Activated CD4-positive, alpha-beta T cell treated with anti-CD3 and anti-CD28 coated beads for 4 hours (primary cell): Measurements from ENCODE around the gene PC.

Experiments
- DNase-seq, 2 donors: peaks; one replicate each; pipeline ENCODE4 v3.0.0-alpha.2; 2020

Gene PC

GRCh38 chr11:66853242-66854229 is 104.6 kb downstream of the PC start:
- DNase-seq, result no peak

GRCh38 chr11:66852466-66853241 is 105.5 kb downstream of the PC start:
- DNase-seq, result no peak

GRCh38 chr11:66851698-66852465 is 106.3 kb downstream of the PC start:
- DNase-seq, result no peak

- no peak for DNase-seq
Measured at GRCh38 chr11:66851239-66851596, 107.0 kb downstream of the PC start.

- DNase-seq, result no peak
Measured at GRCh38 chr11:66850588-66851238, 107.5 kb downstream of the PC start.

GRCh38 chr11:66850235-66850587 is 108.0 kb downstream of the PC start:
- DNase-seq, result no peak

- DNase-seq, result no peak
Measured at GRCh38 chr11:66849501-66850234, 108.5 kb downstream of the PC start.

GRCh38 chr11:66848671-66849500 is 109.3 kb downstream of the PC start:
- DNase-seq, result no peak

- DNase-seq, result no peak
Measured at GRCh38 chr11:66847461-66848232, 110.5 kb downstream of the PC start.

- DNase-seq, result no peak
Measured at GRCh38 chr11:66846671-66847091, 111.5 kb downstream of the PC start.

GRCh38 chr11:66845876-66846212 is 112.3 kb downstream of the PC start:
- DNase-seq, result no peak

GRCh38 chr11:66845143-66845875 is 112.9 kb downstream of the PC start:
- no peak for DNase-seq

- no peak for DNase-seq
Measured at GRCh38 chr11:66844496-66845142, 113.6 kb downstream of the PC start.

GRCh38 chr11:66843776-66844495 is 114.2 kb downstream of the PC start:
- no peak for DNase-seq

GRCh38 chr11:66842896-66843775 is 115.0 kb downstream of the PC start, which contains the start of gene RCE1:
TSS of gene RCE1 (plus strand) at chr11:66843441. CDS start at chr11:66843456, 15 bp downstream.
- DNase-seq, result peak; percentile 86 to 88

GRCh38 chr11:66842501-66842895 is 115.7 kb downstream of the PC start:
- no peak for DNase-seq

GRCh38 chr11:66841861-66842260 is 116.3 kb downstream of the PC start:
- DNase-seq, result no peak
